ENCODE results near the gene CREB1. TPM values are rescaled to one million over a fixed set of nuclear protein-coding genes. Genes with fewer than 3 reads are reported as not detected.

The CREB1 gene
- total and polyA plus RNA-seq, 5 donors = 6.2 to 59.3 (median 48.2) TPM

GRCh38 chr2:207589143-207589542 lies 59.4 kb downstream of the CREB1 start:
- Histone ChIP-seq H3K4me3 (ENCODE audit: low read length) (no peak overlapping the region), H3K9me3 (ENCODE audit: control insufficient read depth, low read length) (no peaks in the 10 kb centered on the region), H3K4me1 (ENCODE audit: control insufficient read depth, insufficient read depth, low read length) (peaks cover 2% of the 10 kb centered on the region), H3K27me3 (ENCODE audit: control insufficient read depth, insufficient read depth) (no peaks in the 10 kb centered on the region), H3K27ac (ENCODE audit: low read length) (no peak overlapping the region)
- intact Hi-C loops (cut with DNase I) = no loop called here
- DNase-seq (no peak), ATAC-seq (no peak)

- DNase-seq (no peak), ATAC-seq (no peak)
- H3K9me3 ChIP-seq (ENCODE audit: control insufficient read depth, low read length) = no peaks in the 10 kb centered on the region
- H3K27ac ChIP-seq (ENCODE audit: low read length) = no peak overlapping the region
- intact Hi-C loops (cut with DNase I) = no loop called here
- no peaks in the 10 kb centered on the region for H3K4me1 ChIP-seq (ENCODE audit: control insufficient read depth, insufficient read depth, low read length)
- H3K4me3 ChIP-seq (ENCODE audit: low read length) = no peak overlapping the region
- no peaks in the 10 kb centered on the region for H3K27me3 ChIP-seq (ENCODE audit: control insufficient read depth, insufficient read depth)
Measured at GRCh38 chr2:207593277-207593676, 63.5 kb downstream of the CREB1 start.

GRCh38 chr2:207594264-207594663 lies 64.5 kb downstream of the CREB1 start:
- intact Hi-C loops (cut with DNase I) = no loop called here
- Histone ChIP-seq H3K9me3 (ENCODE audit: control insufficient read depth, low read length) (no peaks in the 10 kb centered on the region), H3K4me3 (ENCODE audit: low read length) (no peak overlapping the region), H3K27me3 (ENCODE audit: control insufficient read depth, insufficient read depth) (no peaks in the 10 kb centered on the region), H3K27ac (ENCODE audit: low read length) (no peak overlapping the region), H3K4me1 (ENCODE audit: control insufficient read depth, insufficient read depth, low read length) (no peaks in the 10 kb centered on the region)
- 76% methylated on average over 3 of the region's 3 CpGs for WGBS
- ATAC-seq (no peak), DNase-seq (no peak)

- Histone ChIP-seq H3K9me3 (ENCODE audit: control insufficient read depth, low read length) (no peaks in the 10 kb centered on the region), H3K4me3 (ENCODE audit: low read length) (no peak overlapping the region), H3K27ac (ENCODE audit: low read length) (no peak overlapping the region), H3K27me3 (ENCODE audit: control insufficient read depth, insufficient read depth) (no peaks in the 10 kb centered on the region), H3K4me1 (ENCODE audit: control insufficient read depth, insufficient read depth, low read length) (no peaks in the 10 kb centered on the region)
- intact Hi-C loops (cut with DNase I) = no loop called here
- 98% methylated on average over 4 of the region's 4 CpGs for whole genome bisulfite sequencing
- ATAC-seq = no peak
- DNase-seq = no peak
Measured at GRCh38 chr2:207594731-207595130, 65.0 kb downstream of the CREB1 start.

- intact Hi-C loops (cut with DNase I) = no loop called here
- Histone ChIP-seq H3K4me1 (ENCODE audit: control insufficient read depth, insufficient read depth, low read length) (no peaks in the 10 kb centered on the region), H3K27ac (ENCODE audit: low read length) (no peak overlapping the region), H3K9me3 (ENCODE audit: control insufficient read depth, low read length) (no peaks in the 10 kb centered on the region), H3K27me3 (ENCODE audit: control insufficient read depth, insufficient read depth) (no peaks in the 10 kb centered on the region), H3K4me3 (ENCODE audit: low read length) (no peak overlapping the region)
- ATAC-seq (no peak), DNase-seq (no peak)
Measured at GRCh38 chr2:207599636-207600035, 69.9 kb downstream of the CREB1 start.

GRCh38 chr2:207600231-207600630 lies 70.5 kb downstream of the CREB1 start:
- H3K27me3 ChIP-seq (ENCODE audit: control insufficient read depth, insufficient read depth) = no peaks in the 10 kb centered on the region
- DNase-seq = no peak
- H3K4me1 ChIP-seq (ENCODE audit: control insufficient read depth, insufficient read depth, low read length) = no peaks in the 10 kb centered on the region
- no peak for ATAC-seq
- H3K9me3 ChIP-seq (ENCODE audit: control insufficient read depth, low read length) = no peaks in the 10 kb centered on the region
- intact Hi-C loops (cut with DNase I) = no loop called here
- no peak overlapping the region for H3K4me3 ChIP-seq (ENCODE audit: low read length)
- H3K27ac ChIP-seq (ENCODE audit: low read length) = no peak overlapping the region

GRCh38 chr2:207601774-207602173 lies 72.0 kb downstream of the CREB1 start:
- intact Hi-C loops (cut with DNase I) = no loop called here
- no peak overlapping the region for H3K27ac ChIP-seq (ENCODE audit: low read length)
- 88% methylated on average over 1 of the region's 1 CpG for WGBS
- no peaks in the 10 kb centered on the region for H3K9me3 ChIP-seq (ENCODE audit: control insufficient read depth, low read length)
- H3K4me3 ChIP-seq (ENCODE audit: low read length) = no peak overlapping the region
- no peak for ATAC-seq
- DNase-seq = no peak
- H3K4me1 ChIP-seq (ENCODE audit: control insufficient read depth, insufficient read depth, low read length) = no peaks in the 10 kb centered on the region
- H3K27me3 ChIP-seq (ENCODE audit: control insufficient read depth, insufficient read depth) = no peaks in the 10 kb centered on the region

GRCh38 chr2:207603486-207603885 lies 73.7 kb downstream of the CREB1 start:
- H3K27ac ChIP-seq (ENCODE audit: low read length) = no peak overlapping the region
- no peak overlapping the region for H3K4me3 ChIP-seq (ENCODE audit: low read length)
- no peaks in the 10 kb centered on the region for H3K27me3 ChIP-seq (ENCODE audit: control insufficient read depth, insufficient read depth)
- WGBS = 74% methylated on average over 2 of the region's 2 CpGs
- no peaks in the 10 kb centered on the region for H3K9me3 ChIP-seq (ENCODE audit: control insufficient read depth, low read length)
- DNase-seq = no peak
- no peaks in the 10 kb centered on the region for H3K4me1 ChIP-seq (ENCODE audit: control insufficient read depth, insufficient read depth, low read length)
- intact Hi-C loops (cut with DNase I) = no loop called here
- no peak for ATAC-seq

- H3K4me3 ChIP-seq (ENCODE audit: low read length) = no peak overlapping the region
- intact Hi-C loops (cut with DNase I) = no loop called here
- H3K9me3 ChIP-seq (ENCODE audit: control insufficient read depth, low read length) = no peaks in the 10 kb centered on the region
- H3K27ac ChIP-seq (ENCODE audit: low read length) = no peak overlapping the region
- 95% methylated on average over 7 of the region's 7 CpGs for WGBS
- no peak for ATAC-seq
- DNase-seq = no peak
- H3K4me1 ChIP-seq (ENCODE audit: control insufficient read depth, insufficient read depth, low read length) = no peaks in the 10 kb centered on the region
- H3K27me3 ChIP-seq (ENCODE audit: control insufficient read depth, insufficient read depth) = no peaks in the 10 kb centered on the region
Measured at GRCh38 chr2:207606399-207606798, 76.6 kb downstream of the CREB1 start.

- intact Hi-C loops (cut with DNase I) = no loop called here
- no peak overlapping the region for H3K4me3 ChIP-seq (ENCODE audit: low read length)
- no peaks in the 10 kb centered on the region for H3K27me3 ChIP-seq (ENCODE audit: control insufficient read depth, insufficient read depth)
- H3K9me3 ChIP-seq (ENCODE audit: control insufficient read depth, low read length) = no peaks in the 10 kb centered on the region
- no peak for DNase-seq
- ATAC-seq = no peak
- WGBS = 98% methylated on average over 5 of the region's 5 CpGs
- H3K27ac ChIP-seq (ENCODE audit: low read length) = no peak overlapping the region
- no peaks in the 10 kb centered on the region for H3K4me1 ChIP-seq (ENCODE audit: control insufficient read depth, insufficient read depth, low read length)
Measured at GRCh38 chr2:207606829-207607228, 77.1 kb downstream of the CREB1 start.

GRCh38 chr2:207612714-207613113 lies 83.0 kb downstream of the CREB1 start:
- WGBS = 82% methylated on average over 4 of the region's 4 CpGs
- ATAC-seq (no peak), DNase-seq (no peak)
- intact Hi-C loops (cut with DNase I) = no loop called here
- no peaks in the 10 kb centered on the region for H3K4me1 ChIP-seq (ENCODE audit: control insufficient read depth, insufficient read depth, low read length)
- H3K9me3 ChIP-seq (ENCODE audit: control insufficient read depth, low read length) = no peaks in the 10 kb centered on the region
- no peak overlapping the region for H3K27ac ChIP-seq (ENCODE audit: low read length)
- H3K27me3 ChIP-seq (ENCODE audit: control insufficient read depth, insufficient read depth) = no peaks in the 10 kb centered on the region
- no peak overlapping the region for H3K4me3 ChIP-seq (ENCODE audit: low read length)

- DNase-seq = no peak
- WGBS = 92% methylated on average over 2 of the region's 2 CpGs
- no peak overlapping the region for H3K27ac ChIP-seq (ENCODE audit: low read length)
- H3K9me3 ChIP-seq (ENCODE audit: control insufficient read depth, low read length) = no peaks in the 10 kb centered on the region
- no peak overlapping the region for H3K4me3 ChIP-seq (ENCODE audit: low read length)
- no peaks in the 10 kb centered on the region for H3K4me1 ChIP-seq (ENCODE audit: control insufficient read depth, insufficient read depth, low read length)
- no peak for ATAC-seq
- H3K27me3 ChIP-seq (ENCODE audit: control insufficient read depth, insufficient read depth) = no peaks in the 10 kb centered on the region
- intact Hi-C loops (cut with DNase I) = no loop called here
Measured at GRCh38 chr2:207614824-207615223, 85.1 kb downstream of the CREB1 start.
